Natural killer cell (primary cell): ENCODE measurements around the gene SPG11. TPM values are rescaled to one million over a fixed set of nuclear protein-coding genes. Genes with fewer than 3 reads are reported as not detected.
A peak's percentile ranks its signal among the peaks of the same experiment; 100 is the strongest.
"Not testable (repeated sequence)": the region's sequence is repeated elsewhere in the genome, so short reads cannot be mapped to it uniquely, and the experiment has no call there.

Experiments
- ATAC-seq, 3 donors: fragments of 150-1000 bp in 2 of 3; fragments of 200-7000 bp in 1 of 3; cut with Tn5 transposase; 1 replicate in 1 of 3; 2 replicates in 2 of 3; pipeline ENCODE4 v1.10.0; 2021; ENCODE audit warnings: mild to moderate bottlenecking in 2 of 3, moderate library complexity in 2 of 3
- DNase-seq, 2 donors: peaks; one replicate each; pipeline versions ENCODE4 v3.0.0 to v3.0.0-alpha.2; 2013 to 2021; ENCODE audit warnings: mixed read lengths in 1 of 2
- H3K27ac ChIP-seq: one replicate; pipeline ENCODE4 v1.5.1; 2013; ENCODE audit warnings: mild to moderate bottlenecking, low read length
- H3K27me3 ChIP-seq: one replicate; pipeline ENCODE4 v1.6.1; 2013; ENCODE audit warnings: low read length; ENCODE audit not compliant: control insufficient read depth, insufficient read depth
- H3K36me3 ChIP-seq: one replicate; pipeline ENCODE4 v1.6.1; 2013; ENCODE audit warnings: low read length; ENCODE audit not compliant: control insufficient read depth, insufficient read depth
- H3K4me1 ChIP-seq: one replicate; pipeline ENCODE4 v1.6.1; 2013; ENCODE audit warnings: low read length; ENCODE audit not compliant: control insufficient read depth, insufficient read depth
- H3K4me3 ChIP-seq: one replicate; pipeline ENCODE4 v1.5.1; 2013; ENCODE audit warnings: low read length
- H3K9me3 ChIP-seq: one replicate; pipeline ENCODE4 v1.6.1; 2013; ENCODE audit warnings: low read length; ENCODE audit not compliant: control insufficient read depth, insufficient read depth
- H3K27ac Mint-ChIP-seq, 2 donors: one replicate each; pipeline ENCODE4 v1.8.0; 2022; ENCODE audit warnings: mild to moderate bottlenecking in 2 of 2, mixed read lengths in 2 of 2, moderate library complexity in 1 of 2
- H3K27me3 Mint-ChIP-seq, 2 donors: one replicate each; pipeline ENCODE4 v1.8.0; 2022; ENCODE audit warnings: low read depth in 2 of 2, mixed read lengths in 2 of 2
- H3K36me3 Mint-ChIP-seq: one replicate; pipeline ENCODE4 v1.8.0; 2022; ENCODE audit warnings: mixed read lengths
- H3K4me1 Mint-ChIP-seq, 2 donors: one replicate each; pipeline ENCODE4 v1.8.0; 2022; ENCODE audit warnings: mixed read lengths in 2 of 2
- H3K4me3 Mint-ChIP-seq: one replicate; pipeline ENCODE4 v1.8.0; 2022; ENCODE audit warnings: mild to moderate bottlenecking, moderate library complexity, mixed read lengths
- H3K9me3 Mint-ChIP-seq, 2 donors: one replicate each; pipeline ENCODE4 v1.8.0; 2022; ENCODE audit warnings: mixed read lengths in 2 of 2
- WGBS: methylation state at CpG from one replicate; pipeline ENCODE4 v1.1.7; 2013; ENCODE audit warnings: missing lambda C conversion rate; ENCODE audit not compliant: insufficient coverage; 5-methylcytosine and 5-hydroxymethylcytosine counted together
- intact Hi-C: fragments of 100-400 bp; cut with micrococcal nuclease; formaldehyde crosslinking; loops from one replicate; pipeline ENCODE4 v1.14.2; 2022
- total RNA-seq, 4 donors: library from RNA; stranded (reverse); fragments of 120-200 nt in 1 of 4; gene quantifications; one replicate each; pipeline versions ENCODE4 v1.2.3 to v1.2.4, GENCODE V29; 2013 to 2022
- TF ChIP-seq, protein P1 (sequence below): fragments of 200-600 bp; IDR thresholded peaks from one replicate; pipeline ENCODE4 v1.8.0; 2022; ENCODE audit warnings: antibody characterized with exemption

SPG11 gene
- total RNA-seq, 3 donors from 2014 or later (not counting 1 experiment from before 2014, with no cell fraction given) = 123 to 154 (median 153) TPM

DNA sequence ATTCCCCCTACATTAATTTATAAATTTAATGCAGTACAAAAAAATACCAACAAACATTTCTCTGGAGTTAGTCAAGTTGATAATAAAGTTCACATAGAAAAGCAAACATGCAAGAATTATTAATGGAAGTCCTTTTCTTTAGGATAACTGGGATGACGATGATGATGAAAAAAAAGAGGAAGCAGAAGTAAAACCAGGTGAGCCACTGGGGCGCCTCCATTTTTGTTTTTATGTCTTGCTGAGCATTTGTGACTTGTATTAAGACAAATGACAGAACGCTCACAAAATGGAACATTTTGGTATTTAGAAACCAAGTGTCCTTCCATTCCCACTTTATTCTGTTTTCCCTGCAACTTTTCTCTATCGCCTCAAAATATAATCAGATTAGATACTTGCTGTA is 112.7 kb downstream of the SPG11 start:
- H3K27ac Mint-ChIP-seq = peak overlapping the region; percentile 38 to 57
- H3K4me1 Mint-ChIP-seq = peaks cover 26 to 35% of the 10 kb centered on the region in 2 donors
- intact Hi-C loops = no loop called here

DNA sequence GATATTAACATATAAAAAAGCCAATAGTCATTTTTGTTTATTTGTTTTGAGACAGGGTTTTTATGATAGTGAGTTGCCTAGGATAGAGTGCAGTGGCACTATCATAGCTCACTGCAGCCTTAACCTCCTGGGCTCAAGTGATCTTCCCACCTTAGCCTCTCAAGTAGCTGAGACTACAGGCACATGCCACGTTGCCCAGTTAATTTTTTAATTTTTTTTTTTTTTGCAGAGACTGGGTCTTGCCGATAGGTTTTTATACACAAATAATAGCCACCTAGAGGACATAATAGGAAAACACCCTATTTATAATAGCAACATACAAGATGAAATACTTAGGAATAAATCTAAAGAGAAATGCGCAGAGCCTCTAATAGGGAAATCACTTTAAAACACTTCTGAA is 113.2 kb downstream of the SPG11 start:
- peak overlapping the region; percentile 38 to 57 for H3K27ac Mint-ChIP-seq
- ATAC-seq = peak; percentile 41 to 56 (median 52)
- no peak overlapping the region for H3K4me3 Mint-ChIP-seq
- H3K4me1 Mint-ChIP-seq = peaks cover 28 to 36% of the 10 kb centered on the region in 2 donors
- WGBS = no CpG with 5 or more reads among the region's 3 CpGs
- intact Hi-C loops = no loop called here
- TF ChIP-seq, protein P1, sequence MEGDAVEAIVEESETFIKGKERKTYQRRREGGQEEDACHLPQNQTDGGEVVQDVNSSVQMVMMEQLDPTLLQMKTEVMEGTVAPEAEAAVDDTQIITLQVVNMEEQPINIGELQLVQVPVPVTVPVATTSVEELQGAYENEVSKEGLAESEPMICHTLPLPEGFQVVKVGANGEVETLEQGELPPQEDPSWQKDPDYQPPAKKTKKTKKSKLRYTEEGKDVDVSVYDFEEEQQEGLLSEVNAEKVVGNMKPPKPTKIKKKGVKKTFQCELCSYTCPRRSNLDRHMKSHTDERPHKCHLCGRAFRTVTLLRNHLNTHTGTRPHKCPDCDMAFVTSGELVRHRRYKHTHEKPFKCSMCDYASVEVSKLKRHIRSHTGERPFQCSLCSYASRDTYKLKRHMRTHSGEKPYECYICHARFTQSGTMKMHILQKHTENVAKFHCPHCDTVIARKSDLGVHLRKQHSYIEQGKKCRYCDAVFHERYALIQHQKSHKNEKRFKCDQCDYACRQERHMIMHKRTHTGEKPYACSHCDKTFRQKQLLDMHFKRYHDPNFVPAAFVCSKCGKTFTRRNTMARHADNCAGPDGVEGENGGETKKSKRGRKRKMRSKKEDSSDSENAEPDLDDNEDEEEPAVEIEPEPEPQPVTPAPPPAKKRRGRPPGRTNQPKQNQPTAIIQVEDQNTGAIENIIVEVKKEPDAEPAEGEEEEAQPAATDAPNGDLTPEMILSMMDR = peak; percentile 40
- peak in 1 of 2 donors; percentile 38 for DNase-seq
- Histone ChIP-seq H3K9me3 (no peaks in the 10 kb centered on the region), H3K36me3 (peaks cover 34% of the 10 kb centered on the region), H3K27me3 (no peaks in the 10 kb centered on the region), H3K4me1 (peaks cover 7% of the 10 kb centered on the region), H3K27ac (no peak overlapping the region), H3K4me3 (no peak overlapping the region)
- H3K9me3 Mint-ChIP-seq = no peaks in the 10 kb centered on the region
- H3K36me3 Mint-ChIP-seq = no peaks in the 10 kb centered on the region
- H3K27me3 Mint-ChIP-seq = no peaks in the 10 kb centered on the region

More for the DNA sequence above, 112.7 kb downstream of the SPG11 start:
- no peaks in the 10 kb centered on the region for H3K9me3 ChIP-seq
- Mint-ChIP-seq H3K4me3 (no peak overlapping the region), H3K9me3 (no peaks in the 10 kb centered on the region), H3K27me3 (no peaks in the 10 kb centered on the region), H3K36me3 (no peaks in the 10 kb centered on the region)
- ATAC-seq = no peak
- peaks cover 39% of the 10 kb centered on the region for H3K36me3 ChIP-seq
- WGBS = 88% methylated on average over 3 of the region's 4 CpGs
- no peaks in the 10 kb centered on the region for H3K27me3 ChIP-seq
- TF ChIP-seq, protein P1 = no peak
- no peak overlapping the region for H3K27ac ChIP-seq
- no peak overlapping the region for H3K4me3 ChIP-seq
- H3K4me1 ChIP-seq = peaks cover 7% of the 10 kb centered on the region
- DNase-seq = no peak

DNA sequence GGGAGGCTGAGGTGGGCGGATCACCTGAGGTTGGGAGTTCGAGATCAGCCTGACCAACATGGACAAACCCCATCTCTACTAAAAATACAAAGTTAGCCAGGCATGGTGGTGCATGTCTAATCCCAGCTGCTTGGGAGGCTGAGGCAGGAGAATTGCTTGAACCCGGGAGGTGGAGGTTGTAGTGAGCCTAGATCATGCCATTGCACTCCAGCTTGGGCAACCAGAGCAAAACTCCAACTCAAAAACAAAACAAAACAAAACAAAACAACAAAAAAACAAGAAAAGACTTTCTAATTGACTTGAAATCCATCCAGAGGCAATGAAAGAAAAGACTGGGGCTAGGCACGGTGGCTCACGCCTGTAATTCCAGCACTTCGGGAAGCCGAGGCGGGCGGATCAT is 114.3 kb downstream of the SPG11 start:
- H3K9me3 Mint-ChIP-seq, H3K4me3 Mint-ChIP-seq, H3K27ac Mint-ChIP-seq, H3K27me3 Mint-ChIP-seq, H3K4me1 ChIP-seq, DNase-seq, intact Hi-C loops, H3K4me3 ChIP-seq, H3K27ac ChIP-seq, ATAC-seq, H3K27me3 ChIP-seq, H3K36me3 Mint-ChIP-seq, H3K9me3 ChIP-seq: not testable (repeated sequence)
- peaks cover 24% of the 10 kb centered on the region for H3K36me3 ChIP-seq
- H3K4me1 Mint-ChIP-seq = peaks cover 28 to 31% of the 10 kb centered on the region in 2 donors
- WGBS = 97% methylated on average over 7 of the region's 9 CpGs

DNA sequence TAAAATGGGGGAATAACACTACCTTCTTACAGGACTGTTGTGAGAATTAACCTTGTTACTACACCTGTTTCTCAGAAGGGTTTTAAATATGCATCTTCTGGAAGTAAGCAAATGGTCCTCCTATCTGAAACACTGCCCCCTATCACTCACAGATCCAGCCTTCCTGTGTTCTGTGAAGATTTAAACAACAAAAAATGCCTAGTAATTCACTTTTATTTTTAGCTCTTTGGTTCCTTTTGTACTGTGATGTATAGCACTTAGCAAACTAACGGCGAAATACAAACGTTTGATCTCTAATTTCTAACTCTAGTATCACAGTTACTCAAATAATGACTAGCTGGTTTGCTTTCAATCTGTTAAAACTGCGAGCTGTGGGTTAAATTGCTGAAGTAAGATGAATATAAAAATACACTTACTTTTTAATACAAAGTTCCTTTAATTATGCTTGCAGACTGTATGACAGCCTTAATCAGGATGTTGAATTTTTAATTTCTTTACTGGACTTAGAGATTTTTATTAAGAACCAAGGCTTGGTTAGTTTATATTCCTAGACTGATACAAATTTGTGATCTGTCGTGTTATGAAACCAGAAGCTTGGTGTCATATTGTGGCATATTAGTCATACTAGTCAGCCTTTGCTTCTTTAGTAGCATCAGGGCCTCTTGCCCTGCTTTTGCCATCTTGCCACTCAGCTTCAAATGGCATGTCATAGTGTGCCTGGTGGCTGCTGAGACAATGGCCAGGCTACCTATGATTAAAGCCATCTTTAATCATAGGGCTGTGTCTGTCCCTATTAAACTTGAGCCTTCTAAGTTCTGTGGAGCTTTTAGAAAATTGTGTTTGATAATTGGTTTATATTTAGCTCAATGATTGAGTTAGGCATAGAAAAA is 117.3 kb downstream of the SPG11 start:
- 28% methylated on average over 1 of the region's 5 CpGs for WGBS
- Histone ChIP-seq H3K36me3 (peaks cover 13% of the 10 kb centered on the region), H3K27ac (peak overlapping the region; percentile 34), H3K9me3 (no peaks in the 10 kb centered on the region), H3K4me3 (no peak overlapping the region), H3K27me3 (no peaks in the 10 kb centered on the region), H3K4me1 (peaks cover 7% of the 10 kb centered on the region)
- H3K27ac Mint-ChIP-seq = peak overlapping the region; percentile 79 to 85
- H3K9me3 Mint-ChIP-seq = no peaks in the 10 kb centered on the region
- ATAC-seq (peak; percentile 74 to 85 (median 84)), DNase-seq (peak in 1 of 2 donors; percentile 55)
- H3K4me3 Mint-ChIP-seq = peak overlapping the region; percentile 11
- no peaks in the 10 kb centered on the region for H3K27me3 Mint-ChIP-seq
- TF ChIP-seq, protein P1 = peak; percentile 42
- peaks cover 8% of the 10 kb centered on the region for H3K36me3 Mint-ChIP-seq
- intact Hi-C loops = no loop called here
- H3K4me1 Mint-ChIP-seq = peaks cover 53 to 55% of the 10 kb centered on the region in 2 donors

DNA sequence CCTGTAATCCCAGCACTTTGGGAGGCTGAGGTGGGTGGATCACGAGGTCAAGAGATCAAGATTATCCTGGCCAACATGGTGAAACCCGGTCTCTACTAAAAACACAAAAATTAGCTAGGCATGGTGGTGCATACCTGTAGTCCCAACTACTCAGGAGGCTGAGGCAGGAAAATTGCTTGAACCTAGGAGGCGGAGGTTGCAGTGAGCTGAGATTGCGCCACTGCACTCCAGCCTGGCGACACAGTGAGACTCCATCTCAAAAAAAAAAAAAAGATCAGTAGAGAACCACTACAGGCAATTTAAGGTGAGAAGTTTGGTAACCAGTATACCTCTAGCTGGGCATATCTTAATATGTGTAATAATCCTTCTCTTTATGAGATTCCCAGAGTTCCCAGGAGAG is 118.7 kb downstream of the SPG11 start:
- WGBS = 89% methylated on average over 5 of the region's 5 CpGs
- H3K36me3 ChIP-seq = peaks cover 17% of the 10 kb centered on the region

More for the DNA sequence above, 118.7 kb downstream of the SPG11 start:
- H3K9me3 ChIP-seq, H3K27me3 ChIP-seq, ATAC-seq, H3K4me1 ChIP-seq, H3K4me3 ChIP-seq, DNase-seq, H3K27ac ChIP-seq, H3K9me3 Mint-ChIP-seq, intact Hi-C loops, H3K4me3 Mint-ChIP-seq, H3K27me3 Mint-ChIP-seq, H3K27ac Mint-ChIP-seq: not testable (repeated sequence)
- Mint-ChIP-seq H3K36me3 (peaks cover 10% of the 10 kb centered on the region), H3K4me1 (peaks cover 48 to 59% of the 10 kb centered on the region in 2 donors)
